H1 (cell line): ENCODE measurements around the gene LIN54. TPM values are rescaled to one million over a fixed set of nuclear protein-coding genes. Genes with fewer than 3 reads are reported as not detected.

Experiments
- CTCF ChIA-PET: fragments of 300-600 bp; sonication (Branson Sonifier 250); formaldehyde crosslinking; loops from one replicate; lab custom pipeline; 2021; ENCODE audit not compliant: partially characterized antibody; lab: Charles Lee
- POLR2A ChIA-PET: fragments of 300-600 bp; sonication (Branson Sonifier 250); formaldehyde crosslinking; loops from one replicate; lab custom pipeline; 2021; ENCODE audit warnings: inconsistent platforms; ENCODE audit not compliant: partially characterized antibody; lab: Charles Lee
- DNase-seq, 2 experiments: peaks; one replicate each; pipeline versions ENCODE4 v3.0.0 to v3.0.0-alpha.2; 2010 to 2022; ENCODE audit warnings: low spot score in 2 of 2, low read depth in 1 of 2, mixed read lengths in 1 of 2
- FAIRE-seq: peaks from 2 replicates; lab custom pipeline; 2011; peaks lifted over from hg19 to GRCh38; lab: Jason Lieb, UNC
- H2AFZ ChIP-seq: 2 replicates; pipeline ENCODE4 v1.8.1; 2012; ENCODE audit warnings: low read length, inconsistent platforms
- H2AK5ac ChIP-seq: 2 replicates; pipeline ENCODE4 v1.6.1; 2013; ENCODE audit warnings: low read depth, low read length
- H2BK120ac ChIP-seq: replicated peaks from 2 replicates; pipeline ENCODE3; 2013; ENCODE audit warnings: low read depth, low read length, inconsistent platforms
- H2BK12ac ChIP-seq: 2 replicates; pipeline ENCODE4 v1.6.1; 2013; ENCODE audit warnings: low read depth, low read length
- H2BK15ac ChIP-seq: 2 replicates; pipeline ENCODE4 v1.6.1; 2013; ENCODE audit warnings: low read length
- H2BK20ac ChIP-seq: 2 replicates; pipeline ENCODE4 v1.6.1; 2013; ENCODE audit warnings: low read length
- H2BK5ac ChIP-seq: 2 replicates; pipeline ENCODE4 v1.6.1; 2013; ENCODE audit warnings: low read depth, low read length
- H3K14ac ChIP-seq: 2 replicates; pipeline ENCODE4 v1.6.1; 2013; ENCODE audit warnings: inconsistent platforms; ENCODE audit not compliant: insufficient read length
- H3K18ac ChIP-seq: 2 replicates; pipeline ENCODE4 v1.6.1; 2013; ENCODE audit warnings: low read length; ENCODE audit errors: extremely low read depth
- H3K23ac ChIP-seq: 2 replicates; pipeline ENCODE4 v1.6.1; 2013; ENCODE audit warnings: inconsistent platforms; ENCODE audit not compliant: insufficient read length
- H3K23me2 ChIP-seq: 2 replicates; pipeline ENCODE4 v1.6.1; 2013; ENCODE audit warnings: low read depth, low read length
- H3K27ac ChIP-seq: 2 replicates; pipeline ENCODE4 v1.6.1; 2011; ENCODE audit warnings: low read depth, low read length, inconsistent platforms
- H3K27me3 ChIP-seq, 4 experiments: replicated peaks in 1 of 4; 1 replicate in 1 of 4; 2 replicates in 3 of 4; pipeline versions ENCODE4 v1.6.1 to v1.8.1; 2011 to 2013; ENCODE audit warnings: low read length in 3 of 4, mild to moderate bottlenecking in 3 of 4, inconsistent platforms in 2 of 4, mixed read lengths in 2 of 4, moderate library complexity in 1 of 4; ENCODE audit not compliant: control insufficient read depth in 3 of 4, insufficient read depth in 3 of 4; ENCODE audit errors: extremely low read depth in 1 of 4
- H3K36me3 ChIP-seq, 4 experiments: 2 replicates each; pipeline versions ENCODE4 v1.6.1 to v1.8.1; 2011 to 2013; ENCODE audit warnings: mild to moderate bottlenecking in 4 of 4, low read length in 3 of 4, moderate library complexity in 2 of 4, control low read depth in 1 of 4, inconsistent platforms in 1 of 4; ENCODE audit not compliant: insufficient read depth in 4 of 4, control insufficient read depth in 2 of 4
- H3K4ac ChIP-seq: replicated peaks from 2 replicates; pipeline ENCODE3; 2013; ENCODE audit warnings: low read length, low read depth, mixed read lengths, inconsistent platforms; ENCODE audit not compliant: insufficient read length
- H3K4me1 ChIP-seq, 4 experiments: replicated peaks in 1 of 4; 1 replicate in 1 of 4; 2 replicates in 3 of 4; pipeline versions ENCODE4 v1.6.1 to v1.8.1; 2011 to 2013; ENCODE audit warnings: low read length in 3 of 4, inconsistent platforms in 2 of 4, mixed read lengths in 1 of 4; ENCODE audit not compliant: insufficient read depth in 4 of 4, control insufficient read depth in 3 of 4
- H3K4me2 ChIP-seq, 2 experiments: 2 replicates each; pipeline versions ENCODE4 v1.6.1 to v1.8.1; 2011 to 2013; ENCODE audit warnings: low read depth in 2 of 2, low read length in 2 of 2, control low read depth in 1 of 2, inconsistent platforms in 1 of 2, mild to moderate bottlenecking in 1 of 2; ENCODE audit not compliant: insufficient read depth in 1 of 2
- H3K4me3 ChIP-seq, 4 experiments: fragments of 200-600, 300-600 bp in 1 of 4; sonication (generic), shearing (Covaris generic), sonication (Bioruptor Twin) in 1 of 4; 2 replicates each; pipeline versions ENCODE4 v1.5.1 to v1.8.1; 2011 to 2016; ENCODE audit warnings: low read length in 4 of 4, low read depth in 3 of 4, control low read depth in 2 of 4, inconsistent platforms in 2 of 4, mild to moderate bottlenecking in 2 of 4, mixed read lengths in 1 of 4, moderate library complexity in 1 of 4; ENCODE audit not compliant: insufficient read depth in 2 of 4; ENCODE audit errors: extremely low read depth in 1 of 4
- H3K56ac ChIP-seq: replicated peaks from 2 replicates; pipeline ENCODE3; 2013; ENCODE audit warnings: low read depth, mild to moderate bottlenecking, mixed read lengths, low read length, inconsistent platforms; ENCODE audit not compliant: insufficient read length
- H3K79me1 ChIP-seq: 2 replicates; pipeline ENCODE4 v1.6.1; 2013; ENCODE audit warnings: low read depth, low read length, control low read depth
- H3K79me2 ChIP-seq, 2 experiments: 2 replicates each; pipeline versions ENCODE4 v1.6.1 to v1.8.1; 2012 to 2013; ENCODE audit warnings: low read length in 2 of 2, mild to moderate bottlenecking in 2 of 2, inconsistent platforms in 1 of 2; ENCODE audit not compliant: insufficient read depth in 2 of 2, control insufficient read depth in 1 of 2
- H3K9ac ChIP-seq, 4 experiments: replicated peaks in 1 of 4; 1 replicate in 1 of 4; 2 replicates in 3 of 4; pipeline versions ENCODE4 v1.6.1 to v1.8.1; 2011 to 2013; ENCODE audit warnings: low read depth in 3 of 4, low read length in 3 of 4, control low read depth in 2 of 4, mild to moderate bottlenecking in 2 of 4, moderate library complexity in 2 of 4, inconsistent platforms in 1 of 4; ENCODE audit errors: extremely low read depth in 1 of 4
- H3K9me3 ChIP-seq, 2 experiments: 2 replicates each; pipeline versions ENCODE4 v1.6.1 to v1.8.1; 2012 to 2013; ENCODE audit warnings: mild to moderate bottlenecking in 2 of 2, moderate library complexity in 2 of 2, control low read depth in 1 of 2, inconsistent platforms in 1 of 2, low read depth in 1 of 2, low read length in 1 of 2, mixed read lengths in 1 of 2; ENCODE audit not compliant: insufficient read depth in 2 of 2
- H4K20me1 ChIP-seq, 2 experiments: replicated peaks in 1 of 2; 2 replicates each; pipeline versions ENCODE3 to v1.8.1; 2011 to 2013; ENCODE audit warnings: inconsistent platforms in 2 of 2, low read length in 2 of 2, mild to moderate bottlenecking in 1 of 2; ENCODE audit not compliant: insufficient read depth in 2 of 2, control insufficient read depth in 1 of 2
- H4K5ac ChIP-seq: 2 replicates; pipeline ENCODE4 v1.6.1; 2013; ENCODE audit warnings: low read length, low read depth, mixed read lengths, inconsistent platforms; ENCODE audit not compliant: insufficient read length
- H4K8ac ChIP-seq: 2 replicates; pipeline ENCODE4 v1.8.0; 2013; ENCODE audit warnings: mild to moderate bottlenecking, moderate library complexity, low read length, inconsistent platforms; ENCODE audit not compliant: insufficient read depth; ENCODE audit errors: extremely low read depth
- H4K91ac ChIP-seq: replicated peaks from 2 replicates; pipeline ENCODE3; 2013; ENCODE audit warnings: low read length, mixed read lengths, inconsistent platforms; ENCODE audit not compliant: insufficient read length
- ASH2L ChIP-seq: fragments of 200-600, 300-600 bp; sonication (generic); IDR thresholded peaks from one replicate; pipeline ENCODE4 v1.7.1; 2017; ENCODE audit warnings: low read length
- BCL11A ChIP-seq, 2 experiments: IDR thresholded peaks; one replicate each; pipeline ENCODE4 v1.6.1; 2011; ENCODE audit warnings: low read depth in 2 of 2, low read length in 2 of 2, mild to moderate bottlenecking in 2 of 2
- CBX8 ChIP-seq: fragments of 300-800, 300-1000 bp; sonication (generic); IDR thresholded peaks from 2 replicates; pipeline ENCODE4 v1.7.1; 2016; ENCODE audit warnings: low read depth, low read length, borderline replicate concordance
- CHD2 ChIP-seq: IDR thresholded peaks from 2 replicates; pipeline ENCODE4 v1.6.1; 2012; ENCODE audit warnings: low read length, improper control_type of control experiment
- EGR1 ChIP-seq: IDR thresholded peaks from 2 replicates; pipeline ENCODE4 v1.6.1; 2011; ENCODE audit warnings: low read depth, low read length, borderline replicate concordance
- EZH2 ChIP-seq: fragments of 200-600 bp; sonication (generic); IDR thresholded peaks from 2 replicates; pipeline ENCODE4 v1.7.1; 2012; ENCODE audit warnings: low read depth, mild to moderate bottlenecking, moderate library complexity, low read length, inconsistent platforms; ENCODE audit not compliant: severe bottlenecking
- GABPA ChIP-seq: IDR thresholded peaks from 2 replicates; pipeline ENCODE4 v1.6.1; 2011; ENCODE audit warnings: mild to moderate bottlenecking, low read length, moderate library complexity, borderline replicate concordance; ENCODE audit not compliant: insufficient read depth
- KDM5A ChIP-seq: fragments of 200-600 bp; IDR thresholded peaks from 2 replicates; pipeline ENCODE4 v1.7.1; 2012; ENCODE audit warnings: mild to moderate bottlenecking, low read length, inconsistent platforms, mixed read lengths
- RFX5 ChIP-seq: IDR thresholded peaks from 2 replicates; pipeline ENCODE4 v1.6.1; 2011; ENCODE audit warnings: low read depth, low read length, improper control_type of control experiment, borderline replicate concordance
- RNF2 ChIP-seq: fragments of 200-900, 300-1000 bp; sonication (generic); IDR thresholded peaks from 2 replicates; pipeline ENCODE4 v1.7.1; 2016; ENCODE audit warnings: borderline replicate concordance, low read depth, mild to moderate bottlenecking, antibody characterized with exemption, low read length; ENCODE audit not compliant: poor library complexity, severe bottlenecking; ENCODE audit errors: missing control alignments
- RXRA ChIP-seq: IDR thresholded peaks from 2 replicates; pipeline ENCODE4 v1.6.1; 2011; ENCODE audit warnings: low read depth, mild to moderate bottlenecking, low read length, moderate library complexity; ENCODE audit not compliant: insufficient read depth
- SP2 ChIP-seq: IDR thresholded peaks from 2 replicates; pipeline ENCODE4 v1.6.1; 2012; ENCODE audit warnings: mild to moderate bottlenecking, low read length, inconsistent platforms
- SP4 ChIP-seq: IDR thresholded peaks from 2 replicates; pipeline ENCODE4 v1.6.1; 2012; ENCODE audit warnings: low read length, inconsistent platforms
- TEAD4 ChIP-seq: IDR thresholded peaks from 2 replicates; pipeline ENCODE4 v1.6.1; 2012; ENCODE audit warnings: low read depth, low read length, inconsistent platforms, mixed read lengths
- ZNF274 ChIP-seq: IDR thresholded peaks from 2 replicates; pipeline ENCODE4 v1.7.0; 2012; ENCODE audit warnings: low read length, borderline replicate concordance; ENCODE audit errors: extremely low read depth
- WGBS, 2 experiments: shearing (Covaris generic) in 1 of 2; methylation state at CpG; one replicate each; pipeline versions ENCODE4 v1.1.6 to v1.1.7; 2013 to 2015; ENCODE audit warnings: low lambda C conversion rate in 2 of 2, mixed read lengths in 2 of 2, inconsistent platforms in 1 of 2, low coverage in 1 of 2, missing lambda C conversion rate in 1 of 2; ENCODE audit not compliant: insufficient replicate concordance in 2 of 2, insufficient coverage in 1 of 2, insufficient read length in 1 of 2; ENCODE audit errors: extremely low coverage in 1 of 2, missing lambda C conversion rate in 1 of 2; 5-methylcytosine and 5-hydroxymethylcytosine counted together
- polyA plus RNA-seq, 7 experiments: library from polyadenylated mRNA; depleted of rRNA in 3 of 7; stranded (reverse) in 5 of 7; unstranded in 2 of 7; fragments of >200 nt in 5 of 7; fragments of 200-250 nt in 2 of 7; gene quantifications; 1 replicate in 5 of 7; 2 replicates in 1 of 7; 4 replicates in 1 of 7; pipeline versions ENCODE4 v1.2.1 to v1.2.3, GENCODE V29; 2011 to 2013; ENCODE audit warnings: missing spikeins in 2 of 7, mixed read lengths in 2 of 7
- total RNA-seq: library from RNA; stranded (reverse); fragmentation: NEBNext Ultra II Directional; extraction: Animal tissue kit (Norgen Biotek cat#: 25700); gene quantifications from 2 replicates; pipeline ENCODE4 v1.2.1, GENCODE V29; 2021

The LIN54 gene
- total and polyA plus RNA-seq, 2 of the 8 experiments (the other 6 are each of a cell fraction or from before 2014, with no cell fraction given), result 5.7 to 11.1 TPM

DNA sequence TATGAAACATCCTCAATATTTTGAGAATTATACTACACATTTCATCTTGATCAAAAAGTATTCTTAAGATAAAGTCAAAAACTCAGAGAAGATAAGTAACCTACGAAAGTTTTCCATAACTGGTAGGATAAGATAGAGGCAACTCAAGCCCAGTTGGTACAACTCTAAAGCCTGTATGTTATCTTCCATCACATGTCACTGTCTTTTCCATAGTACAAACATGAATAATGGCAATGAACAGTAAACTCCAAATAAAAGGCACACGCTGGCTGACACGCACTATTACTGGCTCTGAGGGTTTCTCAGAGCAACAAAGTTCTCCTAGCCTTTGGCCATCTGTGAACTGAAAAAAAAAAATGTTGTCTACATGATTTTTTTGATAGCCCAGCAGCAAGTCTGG lies 27.2 kb downstream of the LIN54 start:
- Histone ChIP-seq H2AK5ac (no peak overlapping the region), H2BK15ac (no peak overlapping the region), H3K56ac (no peak overlapping the region), H4K91ac (no peak overlapping the region), H3K27ac (no peak overlapping the region), H4K20me1 (no peaks in the 10 kb centered on the region), H3K36me3 (peaks cover 0 to 6% (median 0%) of the 10 kb centered on the region in 4 experiments; a peak in 1 of 8 replicates), H2BK5ac (no peak overlapping the region), H3K79me1 (no peaks in the 10 kb centered on the region), H3K79me2 (no peaks in the 10 kb centered on the region), H2BK20ac (no peak overlapping the region), H3K4me1 (no peaks in the 10 kb centered on the region), H3K4me2 (no peak overlapping the region), H3K23ac (no peak overlapping the region), H2BK120ac (no peak overlapping the region), H4K8ac (no peak overlapping the region), H2AFZ (no peak overlapping the region), H4K5ac (no peak overlapping the region), H3K9ac (no peak overlapping the region; a peak in 1 of 7 replicates), H3K27me3 (no peaks in the 10 kb centered on the region), H3K4ac (no peak overlapping the region), H3K18ac (no peak overlapping the region), H3K14ac (no peak overlapping the region), H3K4me3 (no peak overlapping the region), H2BK12ac (no peak overlapping the region), H3K23me2 (no peaks in the 10 kb centered on the region), H3K9me3 (no peaks in the 10 kb centered on the region)
- ChIA-PET POLR2A (interaction anchor here (1.2 kb wide), 1 partner anchor 10 kb away, joined by 4 read pairs; no protein-coding TSS in a partner anchor), CTCF (no interaction called here)
- FAIRE-seq (no peak), DNase-seq (no peak)
- 83% methylated on average over 3 of the region's 3 CpGs; no CpG with 5 or more reads in 1 of the 2 experiments for WGBS, 2 experiments
- TF ChIP-seq CHD2 (no peak), ZNF274 (no peak), SP2 (no peak), BCL11A (IDR thresholded peaks at IDR 0.05; ENCODE audit: low read depth in 2 of 2, low read length in 2 of 2) (no peak), TEAD4 (no peak), KDM5A (no peak), GABPA (no peak), CBX8 (no peak), EGR1 (no peak), RFX5 (no peak), RXRA (no peak), EZH2 (no peak), ASH2L (no peak), RNF2 (no peak), SP4 (no peak)
